PC-9 (cell line): Measurements from ENCODE around the gene CACNA1I. TPM values are rescaled to one million over a fixed set of nuclear protein-coding genes. Genes with fewer than 3 reads are reported as not detected.

Source experiments
- BruUV-seq: library from RNA; stranded (reverse); fragments of 400-500 nt; replicated peaks from 2 replicates; lab custom pipeline; 2021; lab: Mats Ljungman, UMichigan
- CTCF ChIA-PET: fragments of 300-600 bp; sonication (Branson Sonifier 250); formaldehyde crosslinking; loops from one replicate; lab custom pipeline; 2022; ENCODE audit warnings: antibody characterized with exemption; lab: Charles Lee
- POLR2A ChIA-PET: fragments of 300-600 bp; sonication (Branson Sonifier 250); formaldehyde crosslinking; loops from one replicate; lab custom pipeline; 2022; ENCODE audit warnings: antibody characterized with exemption; ENCODE audit not compliant: unreplicated experiment; lab: Charles Lee
- DNase-seq, 2 experiments: peaks; one replicate each; pipeline versions ENCODE4 v3.0.0 to v3.0.0-alpha.2; 2015 to 2022; ENCODE audit warnings: mixed read lengths in 1 of 2
- H2AFZ ChIP-seq: fragments of 200-600 bp; sonication (generic); 2 replicates; pipeline ENCODE4 v1.8.1; 2017; ENCODE audit warnings: antibody characterized with exemption
- H3F3A ChIP-seq: fragments of 200-600 bp; sonication (generic); 2 replicates; pipeline ENCODE4 v1.8.1; 2017; ENCODE audit warnings: antibody characterized with exemption, mild to moderate bottlenecking, low read depth; ENCODE audit not compliant: insufficient read depth
- H3K27ac ChIP-seq: fragments of 200-600 bp; sonication (generic); 2 replicates; pipeline ENCODE4 v1.6.1; 2016; ENCODE audit warnings: mixed run types
- H3K27me3 ChIP-seq: fragments of 200-600 bp; sonication (generic); 2 replicates; pipeline ENCODE4 v1.6.1; 2016; ENCODE audit warnings: low read depth, mixed run types; ENCODE audit not compliant: insufficient read depth
- H3K36me3 ChIP-seq: fragments of 200-600 bp; sonication (generic); 2 replicates; pipeline ENCODE4 v1.6.1; 2016; ENCODE audit warnings: low read depth, mixed run types
- H3K4me1 ChIP-seq: fragments of 200-600 bp; sonication (generic); replicated peaks from 2 replicates; pipeline ENCODE4 v1.6.1; 2016; ENCODE audit warnings: mixed run types; ENCODE audit not compliant: insufficient read depth
- H3K4me2 ChIP-seq: fragments of 200-600 bp; sonication (generic); 2 replicates; pipeline ENCODE4 v1.6.1; 2017; ENCODE audit warnings: mixed run types
- H3K4me3 ChIP-seq: fragments of 200-600 bp; sonication (generic); 2 replicates; pipeline ENCODE4 v1.6.1; 2016; ENCODE audit warnings: mixed run types
- H3K79me2 ChIP-seq: fragments of 200-600 bp; sonication (generic); 2 replicates; pipeline ENCODE4 v1.6.1; 2017; ENCODE audit warnings: low read depth, mixed run types
- H3K9me2 ChIP-seq: fragments of 200-600 bp; sonication (generic); 2 replicates; pipeline ENCODE4 v1.8.1; 2017; ENCODE audit warnings: mild to moderate bottlenecking; ENCODE audit not compliant: insufficient read depth
- H3K9me3 ChIP-seq: fragments of 200-600 bp; sonication (generic); 2 replicates; pipeline ENCODE4 v1.8.1; 2016; ENCODE audit warnings: low read depth; ENCODE audit not compliant: insufficient read depth
- H4K20me1 ChIP-seq: fragments of 200-600 bp; sonication (generic); 2 replicates; pipeline ENCODE4 v1.8.1; 2017; ENCODE audit not compliant: insufficient read depth
- CTCF ChIP-seq: fragments of 200-600 bp; sonication (generic); conservative IDR thresholded peaks from 2 replicates; pipeline ENCODE4 v1.6.1; 2017; ENCODE audit warnings: mixed run types, antibody characterized with exemption, mild to moderate bottlenecking, moderate library complexity
- EZH2 ChIP-seq: fragments of 200-600 bp; sonication (generic); IDR thresholded peaks from 2 replicates; pipeline ENCODE4 v1.8.0; 2017; ENCODE audit warnings: antibody characterized with exemption, low read depth
- intact Hi-C: fragments of 100-400 bp; cut with micrococcal nuclease; formaldehyde crosslinking; loops from one replicate; pipeline ENCODE4 v1.10.0; 2022; ENCODE audit not compliant: unreplicated experiment
- total RNA-seq: library from RNA; stranded (reverse); gene quantifications from 2 replicates; pipeline ENCODE4 v1.2.3, GENCODE V29; 2021

The CACNA1I gene
- total RNA-seq, 1 experiment from 2014 or later = 2.8 TPM

- BruUV-seq = no TSS peak
These were observed 32.8 kb downstream of the CACNA1I start for GRCh38 chr22:39603345-39603744.

GRCh38 chr22:39610246-39610645 lies 39.7 kb downstream of the CACNA1I start:
- CTCF ChIA-PET = no interaction called here
- POLR2A ChIA-PET = no interaction called here
- H3K27ac ChIP-seq = no peak overlapping the region
- H3K4me3 ChIP-seq = no peak overlapping the region
- H2AFZ ChIP-seq = no peak overlapping the region
- H3K9me3 ChIP-seq = no peaks in the 10 kb centered on the region
- 0 out of 2 replicates have a peak, but pooled peaks cover under 1% of the 10 kb centered on the region for H3K27me3 ChIP-seq
- no peaks in the 10 kb centered on the region for H3K9me2 ChIP-seq
- BruUV-seq = no TSS peak
- DNase-seq = no peak
- H3F3A ChIP-seq = peaks cover 9% of the 10 kb centered on the region; the same call in 1 of the 2 replicates
- H3K79me2 ChIP-seq = no peaks in the 10 kb centered on the region
- intact Hi-C loops = no loop called here
- H3K4me2 ChIP-seq = no peak overlapping the region
- H3K4me1 ChIP-seq = peaks cover 16% of the 10 kb centered on the region
- TF ChIP-seq EZH2 = no peak
- TF ChIP-seq CTCF = no peak
- H3K36me3 ChIP-seq = no peaks in the 10 kb centered on the region
- no peaks in the 10 kb centered on the region for H4K20me1 ChIP-seq

More at GRCh38 chr22:39603345-39603744, 32.8 kb downstream of the CACNA1I start:
- no peak overlapping the region for H3K4me3 ChIP-seq
- peaks cover 19% of the 10 kb centered on the region for H3K4me1 ChIP-seq
- no peaks in the 10 kb centered on the region for H3K79me2 ChIP-seq
- ChIA-PET POLR2A (no interaction called here), CTCF (no interaction called here)
- no peaks in the 10 kb centered on the region for H3K36me3 ChIP-seq
- H3K27ac ChIP-seq = no peak overlapping the region
- 0 out of 2 replicates have a peak, but pooled peaks cover 10% of the 10 kb centered on the region for H3K27me3 ChIP-seq
- H3K9me3 ChIP-seq = no peaks in the 10 kb centered on the region
- DNase-seq = no peak
- intact Hi-C loops = no loop called here
- peaks cover 25% of the 10 kb centered on the region; the same call in 1 of the 2 replicates for H3F3A ChIP-seq
- H3K4me2 ChIP-seq = no peak overlapping the region
- H2AFZ ChIP-seq = no peak overlapping the region
- no peaks in the 10 kb centered on the region for H4K20me1 ChIP-seq
- no peaks in the 10 kb centered on the region for H3K9me2 ChIP-seq
- no peak for TF ChIP-seq EZH2
- TF ChIP-seq CTCF = no peak

GRCh38 chr22:39610766-39611165 lies 40.2 kb downstream of the CACNA1I start:
- intact Hi-C loops = no loop called here
- Histone ChIP-seq H3K9me2 (no peaks in the 10 kb centered on the region), H3K4me3 (no peak overlapping the region), H4K20me1 (no peaks in the 10 kb centered on the region), H3K27ac (no peak overlapping the region), H3K9me3 (no peaks in the 10 kb centered on the region), H3F3A (peaks cover 9% of the 10 kb centered on the region; the same call in 1 of the 2 replicates), H3K4me1 (peaks cover 16% of the 10 kb centered on the region), H2AFZ (no peak overlapping the region), H3K27me3 (peaks cover 6% of the 10 kb centered on the region; the same call in 1 of the 2 replicates), H3K79me2 (no peaks in the 10 kb centered on the region), H3K36me3 (no peaks in the 10 kb centered on the region), H3K4me2 (no peak overlapping the region)
- TF ChIP-seq CTCF = no peak
- no peak for TF ChIP-seq EZH2
- no peak for DNase-seq
- no TSS peak for BruUV-seq
- ChIA-PET CTCF (interaction anchor here (0.5 kb wide), 1 partner anchor 76 kb away, joined by 3 read pairs; no protein-coding TSS in a partner anchor), POLR2A (no interaction called here)
